IPS DF 4.7 (cell line): ENCODE data around the gene DMTF1.

Source experiments
- DNase-seq: peaks from one replicate; pipeline ENCODE4 v3.0.0-alpha.2; 2013; ENCODE audit warnings: low spot score; ENCODE audit errors: extremely low read depth

The DMTF1 gene

DNA sequence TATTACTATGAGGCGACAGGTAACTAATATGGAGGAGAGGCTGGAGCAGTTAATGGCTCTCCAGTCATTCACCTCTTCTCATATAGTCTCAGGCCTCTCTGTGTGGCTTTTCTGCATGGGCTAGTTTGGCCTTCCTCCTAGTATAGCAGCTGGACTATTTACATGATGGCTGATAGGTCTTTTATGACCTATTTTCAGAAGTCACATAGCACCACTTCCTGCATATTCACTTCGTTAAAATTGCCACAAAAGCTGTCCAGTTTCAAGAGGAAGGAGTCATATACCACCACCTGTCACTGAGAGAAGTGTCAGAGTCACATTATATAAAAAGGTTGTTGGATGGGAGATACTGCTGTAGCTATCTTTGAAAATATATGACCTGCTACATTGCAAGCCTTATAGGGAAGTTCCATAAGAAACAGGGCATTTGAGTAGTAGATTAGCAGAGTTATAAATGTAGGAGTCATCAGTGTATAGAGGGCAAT is 8.0 kb upstream of the DMTF1 start:
- DNase-seq, result no peak

DNA sequence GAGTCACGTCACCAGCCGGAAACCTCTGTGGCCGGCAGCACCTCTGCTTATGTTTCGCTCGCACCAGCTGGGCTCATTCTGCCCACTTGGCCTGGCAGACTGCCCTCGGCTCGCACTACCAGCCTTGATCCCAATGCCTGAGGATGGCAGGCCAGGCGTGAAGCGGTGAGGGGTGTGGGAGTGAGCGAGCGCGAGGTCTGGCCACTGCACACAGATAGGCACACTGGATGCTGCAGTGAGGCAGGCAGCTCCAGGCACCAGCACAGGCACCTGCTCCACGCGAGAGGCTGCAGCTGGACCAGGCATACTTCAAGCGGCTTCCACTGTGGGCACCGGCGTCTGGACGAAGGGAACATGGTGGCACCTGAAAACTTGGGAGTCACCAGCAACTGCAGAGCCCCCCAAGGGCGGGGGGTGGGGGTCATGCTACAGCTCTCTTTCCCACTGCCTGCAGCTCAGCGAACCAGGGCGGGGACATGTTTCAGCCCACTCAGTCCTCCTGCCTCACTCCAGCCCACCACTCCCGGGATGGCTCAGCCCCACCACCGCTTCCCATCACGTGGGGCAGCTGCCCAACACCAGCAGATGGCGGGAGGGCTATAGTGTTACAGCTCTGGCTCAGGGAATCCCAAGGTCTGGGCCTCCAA is 5.4 kb upstream of the DMTF1 start:
- no peak for DNase-seq

DNA sequence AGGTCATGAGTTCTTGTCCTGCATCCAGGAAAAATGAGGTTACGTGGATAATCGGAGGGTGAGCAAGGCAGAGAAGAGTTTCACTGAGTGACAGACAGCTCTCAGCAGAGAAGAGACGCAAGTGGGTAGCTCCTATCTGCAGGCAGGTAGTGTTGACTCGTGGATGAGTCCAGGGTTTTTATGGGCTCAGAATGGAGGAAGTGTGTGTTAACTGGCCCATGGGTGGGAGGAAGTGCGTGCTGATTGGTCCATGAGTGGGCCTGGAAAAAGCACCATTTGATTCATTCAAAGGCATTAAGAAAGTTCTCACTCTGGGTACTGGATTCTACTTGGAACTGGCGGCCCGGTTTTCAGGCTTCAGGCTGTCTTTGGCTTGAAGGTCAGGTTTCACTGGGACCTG is 4.8 kb upstream of the DMTF1 start:
- DNase-seq, result no peak

DNA sequence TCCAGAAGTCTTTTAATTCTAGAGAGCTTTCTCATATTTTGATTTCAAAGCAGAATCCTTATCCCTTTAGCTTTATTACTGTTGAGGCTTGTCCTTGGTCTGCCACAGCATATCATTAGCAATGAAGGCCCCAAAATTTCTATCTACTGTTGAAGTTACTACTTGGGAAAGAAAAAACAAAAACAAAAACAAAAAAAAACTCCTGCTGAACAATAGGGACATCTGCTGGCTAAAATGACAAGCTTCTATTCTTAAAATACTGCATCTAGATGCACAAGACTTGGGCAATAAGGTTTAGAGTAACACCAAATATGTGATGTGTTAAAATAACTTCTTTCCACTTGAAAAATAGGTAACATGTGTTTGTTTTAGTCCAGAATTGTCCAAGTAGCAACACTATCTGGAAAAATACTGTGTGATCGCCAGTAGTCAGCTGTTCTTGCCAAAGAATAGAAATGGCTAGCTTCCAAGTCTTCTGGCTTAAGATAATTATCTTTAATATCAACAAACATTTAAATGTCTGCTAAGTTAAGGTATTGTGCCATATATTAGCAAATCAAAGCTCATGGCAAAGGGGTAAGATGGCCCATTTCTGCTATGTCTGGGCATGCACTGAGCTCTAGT is 3.8 kb upstream of the DMTF1 start:
- no peak for DNase-seq

- no peak for DNase-seq
Measured at GRCh38 chr7:87151002-87151728, 1.1 kb upstream of the DMTF1 start.

- DNase-seq, result no peak
Measured at GRCh38 chr7:87151729-87152111, 533 bp upstream of the DMTF1 start.

- no peak for DNase-seq
Measured at GRCh38 chr7:87152897-87153641, 816 bp downstream of the DMTF1 start.

- DNase-seq, result no peak
Measured at GRCh38 chr7:87154166-87154565, 1.9 kb downstream of the DMTF1 start.

DNA sequence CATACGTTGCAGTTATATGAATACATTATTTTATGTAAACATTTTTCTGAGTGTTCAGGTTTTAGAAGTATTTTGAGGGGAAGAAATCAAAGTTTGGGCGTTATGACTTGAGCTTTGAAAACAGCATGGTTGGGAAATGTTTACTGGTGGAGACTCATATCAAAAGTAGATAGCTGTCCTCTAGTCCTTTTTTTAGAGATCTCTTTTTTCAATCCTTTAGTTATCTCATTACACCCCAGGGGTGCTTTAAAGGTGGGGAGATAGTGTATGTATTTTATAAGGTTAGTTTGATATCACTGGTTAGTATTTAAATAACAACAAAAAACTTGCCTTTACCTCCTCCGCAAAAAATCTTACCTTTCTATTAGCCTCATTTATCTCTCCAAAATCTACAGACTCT is 2.3 kb downstream of the DMTF1 start:
- DNase-seq, result no peak

DNA sequence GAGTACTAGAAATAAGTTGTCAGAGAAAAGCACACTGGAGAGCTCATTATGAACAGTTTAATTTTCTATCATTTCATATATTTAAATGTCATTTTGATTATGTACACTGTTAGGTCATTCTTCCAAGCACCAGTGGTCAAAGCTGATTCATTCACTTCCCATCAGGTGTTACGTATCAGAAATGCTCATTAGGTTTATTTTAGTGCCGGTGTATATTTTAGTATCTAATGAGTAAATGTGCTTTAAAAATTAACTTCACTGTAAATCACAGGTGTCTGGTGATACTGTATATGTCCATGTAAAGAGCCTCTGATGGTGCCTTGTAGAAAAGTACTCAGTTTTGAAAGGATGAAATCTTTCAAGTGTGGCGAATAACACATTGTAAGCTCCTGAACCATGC is 3.5 kb downstream of the DMTF1 start:
- no peak for DNase-seq

DNA sequence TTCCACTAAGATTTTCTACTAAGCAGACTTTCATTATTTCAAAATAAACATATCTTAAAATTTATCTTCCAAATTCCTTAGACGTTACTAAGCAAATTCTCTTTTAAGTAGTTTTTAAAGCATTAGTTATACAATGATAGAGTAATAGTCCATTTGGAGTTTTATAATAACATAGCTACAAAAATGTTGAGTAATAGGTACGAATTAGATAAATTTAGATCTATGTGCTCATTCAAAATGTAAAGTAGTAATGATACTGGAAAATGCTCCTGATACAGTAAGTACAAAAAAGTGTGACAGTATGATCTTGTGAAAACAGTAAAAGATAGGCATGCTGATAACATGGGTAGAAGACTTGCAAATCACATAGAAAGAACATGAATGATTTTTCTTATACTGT is 4.5 kb downstream of the DMTF1 start:
- DNase-seq, result no peak

DNA sequence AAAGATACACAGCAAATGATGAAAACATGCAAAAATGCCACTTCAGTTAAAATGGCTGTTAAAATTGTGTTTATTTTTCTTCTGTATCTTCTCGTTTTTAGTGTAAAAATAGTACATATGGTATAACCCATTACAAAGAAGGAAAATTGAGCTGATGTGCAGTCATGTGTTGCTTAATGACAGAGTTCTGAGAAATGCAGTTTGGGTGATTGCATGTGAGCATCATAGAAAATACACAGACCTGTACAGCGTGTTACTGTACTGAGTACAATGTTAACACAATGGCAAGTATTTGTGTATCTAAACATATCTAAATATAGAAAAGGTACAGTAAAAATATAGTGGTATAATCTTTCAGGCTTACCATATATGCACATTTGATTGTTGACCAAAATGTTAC is 7.3 kb downstream of the DMTF1 start:
- DNase-seq, result no peak

- no peak for DNase-seq
Measured at GRCh38 chr7:87164433-87164832, 12.2 kb downstream of the DMTF1 start.

GRCh38 chr7:87170828-87171227 is 18.6 kb downstream of the DMTF1 start:
- no peak for DNase-seq

DNA sequence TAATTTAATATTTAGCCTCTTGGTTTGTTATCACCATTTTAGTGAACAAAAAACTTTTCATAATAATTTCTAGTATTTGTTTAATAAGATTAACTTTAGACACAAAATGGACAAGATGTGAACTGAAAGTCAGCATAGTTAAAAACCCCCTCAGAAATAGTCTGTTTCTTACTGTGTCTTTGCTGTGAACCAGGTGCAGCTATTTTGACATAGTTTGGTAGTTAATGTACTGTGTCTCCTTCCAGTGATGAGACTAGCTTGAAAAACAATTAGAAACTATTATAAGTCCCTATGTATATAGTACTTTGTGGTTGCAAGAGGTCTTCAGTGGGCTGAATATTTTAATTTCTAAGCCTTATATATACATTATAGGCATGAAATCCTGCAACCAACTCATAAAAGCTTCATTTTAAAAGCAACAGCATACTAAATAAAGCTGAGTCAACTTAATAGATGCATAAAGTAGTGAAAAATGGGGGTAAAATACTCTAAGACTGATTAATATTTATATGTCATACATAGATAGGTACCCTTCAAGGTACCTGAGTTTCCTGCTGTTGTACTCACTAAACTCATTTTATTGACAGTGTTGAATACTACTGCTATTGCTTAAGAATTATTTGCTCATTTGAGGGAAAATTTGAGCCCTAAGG is 19.2 kb downstream of the DMTF1 start:
- no peak for DNase-seq

DNA sequence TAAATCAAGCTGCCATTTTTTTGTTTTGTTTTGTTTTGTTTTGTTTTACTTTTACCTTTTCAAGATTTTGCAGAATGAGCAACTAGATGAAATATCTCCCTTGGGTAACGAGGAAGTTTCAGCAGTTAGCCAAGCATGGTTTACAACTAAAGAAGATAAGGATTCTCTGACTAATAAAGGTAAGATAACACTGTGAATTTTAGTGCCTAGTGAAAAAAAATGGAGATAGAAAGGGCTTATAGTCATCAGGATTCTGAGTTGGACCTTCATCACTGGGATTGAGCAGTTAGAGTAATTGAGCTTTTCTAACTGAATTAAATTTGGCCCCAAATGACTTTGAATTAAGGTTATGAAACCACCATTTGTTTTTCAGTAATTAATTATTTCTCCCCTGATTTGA is 21.2 kb downstream of the DMTF1 start:
- DNase-seq, result no peak

DNA sequence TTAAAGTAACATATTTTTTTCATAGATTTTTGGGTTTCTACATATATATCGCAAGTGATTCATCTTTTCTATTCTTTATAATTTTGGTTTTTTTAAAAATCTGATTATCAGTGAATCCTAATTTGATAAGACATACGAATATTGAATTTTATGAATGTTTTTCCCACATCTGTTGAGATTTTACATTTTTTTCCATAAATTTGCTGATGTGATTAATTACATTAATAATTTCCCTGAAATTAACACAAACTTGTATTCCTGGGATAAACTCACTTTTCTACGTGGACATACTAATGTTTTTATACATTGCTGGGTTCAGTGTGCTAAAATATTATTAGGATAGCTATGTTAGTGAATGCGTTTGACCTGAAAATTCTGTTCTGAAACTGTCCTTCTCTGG is 26.1 kb downstream of the DMTF1 start:
- DNase-seq, result no peak

DNA sequence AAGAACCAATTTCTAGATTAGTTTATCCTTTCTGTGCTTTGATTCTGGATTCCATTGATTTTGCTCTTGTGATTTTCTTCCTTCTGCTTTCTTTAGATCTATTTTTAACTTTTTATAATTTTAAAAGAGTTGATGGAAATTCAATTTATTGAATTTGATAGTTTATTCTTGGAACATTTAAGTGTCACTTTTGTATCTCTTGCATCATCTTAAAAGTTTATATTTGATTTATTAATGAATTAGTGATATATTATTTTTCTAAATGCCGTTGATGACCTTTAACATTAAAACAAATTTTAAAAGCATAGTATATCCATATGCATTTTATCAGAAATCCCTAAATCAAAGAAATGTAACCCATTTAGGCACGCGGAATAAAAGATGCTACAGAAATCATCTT is 26.9 kb downstream of the DMTF1 start:
- no peak for DNase-seq

DNA sequence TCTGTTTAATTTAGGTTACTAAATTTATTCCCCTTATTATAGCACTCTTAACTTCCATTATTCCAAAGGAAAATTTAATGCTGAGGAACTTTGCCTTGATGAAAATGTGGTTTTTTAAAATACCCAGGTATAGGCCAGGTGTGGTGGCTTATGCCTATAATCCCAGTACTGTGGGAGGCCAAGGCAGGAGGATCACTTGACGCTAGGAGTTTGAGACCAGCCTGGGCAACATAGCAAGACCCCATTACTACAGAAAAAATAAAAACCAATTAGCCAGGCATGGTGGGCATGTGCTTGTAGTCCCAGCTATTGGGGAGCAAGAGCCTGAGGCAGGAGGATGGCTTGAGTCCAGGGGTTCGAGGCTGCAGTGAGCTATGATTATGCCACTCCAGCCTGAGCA is 34.9 kb downstream of the DMTF1 start:
- DNase-seq, result no peak

DNA sequence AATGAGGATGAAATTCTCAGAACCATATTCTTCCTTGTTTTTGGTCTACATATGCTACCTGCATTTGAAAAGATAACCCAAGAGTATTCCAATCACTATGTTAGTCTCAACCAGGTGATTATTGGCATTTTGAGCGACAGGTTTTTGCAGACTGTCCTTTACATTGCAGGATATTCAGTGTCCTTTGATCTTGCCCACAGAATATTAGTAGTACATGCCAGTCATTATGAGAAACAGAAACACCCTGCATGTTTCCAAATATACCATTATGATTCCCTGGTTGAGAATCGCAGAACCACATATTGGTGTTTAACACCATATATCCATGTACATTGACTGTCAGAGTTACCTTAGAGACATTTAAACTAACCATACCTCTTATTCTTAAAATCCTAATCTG is 36.7 kb downstream of the DMTF1 start:
- DNase-seq, result no peak

GRCh38 chr7:87190783-87191182 is 38.5 kb downstream of the DMTF1 start:
- no peak for DNase-seq
